Colonic mucosa (tissue), 4 donors: ENCODE data around the gene ACBD3. TPM values are rescaled to one million over a fixed set of nuclear protein-coding genes. Genes with fewer than 3 reads are reported as not detected.

ENCODE experiments used
- DNase-seq: peaks from one replicate; pipeline ENCODE4 v3.0.0-alpha.2; 2020
- H3K27ac ChIP-seq: fragments of 200-600 bp; one replicate; pipeline ENCODE4 v1.8.0; 2021
- H3K27me3 ChIP-seq: fragments of 200-600 bp; one replicate; pipeline ENCODE4 v1.8.0; 2021
- H3K36me3 ChIP-seq: fragments of 200-600 bp; one replicate; pipeline ENCODE4 v1.8.0; 2021
- H3K4me1 ChIP-seq: fragments of 200-600 bp; one replicate; pipeline ENCODE4 v1.8.0; 2021; ENCODE audit warnings: mild to moderate bottlenecking
- H3K4me3 ChIP-seq: fragments of 200-600 bp; one replicate; pipeline ENCODE4 v1.8.0; 2021
- H3K9ac ChIP-seq, 2 donors: one replicate each; pipeline ENCODE4 v1.7.0; 2013; ENCODE audit warnings: control low read depth in 2 of 2, low read depth in 2 of 2, low read length in 2 of 2
- H3K9me3 ChIP-seq: fragments of 200-600 bp; one replicate; pipeline ENCODE4 v1.8.0; 2021
- CTCF ChIP-seq: fragments of 200-600 bp; IDR thresholded peaks from one replicate; pipeline ENCODE4 v1.8.0; 2022; ENCODE audit warnings: antibody characterized with exemption, mild to moderate bottlenecking
- intact Hi-C: fragments of 100-400 bp; cut with DNase I; formaldehyde crosslinking; loops from one replicate; pipeline ENCODE4 v1.14.1; 2022
- total RNA-seq, 2 donors: library from RNA; stranded (reverse); fragmentation: NEBNext Ultra II Directional in 1 of 2; extraction: Animal tissue kit (Norgen Biotek cat#: 25700) in 1 of 2; gene quantifications; one replicate each; pipeline ENCODE4 v1.2.1, GENCODE V29; 2021
- donor health status: healthy.
- donor health status: DM: no; HTN: no; CAD: no.
- donor health status: DM: no; HTN: no; CAD: no.

The ACBD3 gene
- total RNA-seq, 2 donors from 2014 or later: 46.6 to 61.6 TPM

GRCh38 chr1:226185141-226186036 is 1.2 kb downstream of the ACBD3 start:
- peak overlapping the region; percentile 95 for H3K27ac ChIP-seq
- H3K9ac ChIP-seq: peak overlapping the region; percentile 92 to 97
- TF ChIP-seq CTCF: no peak
- no peaks in the 10 kb centered on the region for H3K9me3 ChIP-seq
- no peaks in the 10 kb centered on the region for H3K27me3 ChIP-seq
- H3K4me3 ChIP-seq: peak overlapping the region; percentile 84
- no peaks in the 10 kb centered on the region for H3K4me1 ChIP-seq
- no peaks in the 10 kb centered on the region for H3K36me3 ChIP-seq
- no peak for DNase-seq
- intact Hi-C loops: loop anchor here (5.0 kb wide), 1 partner anchor 118 kb away; no protein-coding TSS in a partner anchor

- DNase-seq: peak; percentile 54
- Histone ChIP-seq H3K4me3 (no peak overlapping the region), H3K27me3 (no peaks in the 10 kb centered on the region), H3K36me3 (no peaks in the 10 kb centered on the region), H3K9ac (no peak overlapping the region), H3K9me3 (no peaks in the 10 kb centered on the region), H3K4me1 (no peaks in the 10 kb centered on the region), H3K27ac (no peak overlapping the region)
- intact Hi-C loops: no loop called here
- TF ChIP-seq CTCF: no peak
Measured at GRCh38 chr1:226181996-226182714, 4.4 kb downstream of the ACBD3 start.

GRCh38 chr1:226176870-226177269 is 9.7 kb downstream of the ACBD3 start:
- intact Hi-C loops: no loop called here
- H3K27me3 ChIP-seq: no peaks in the 10 kb centered on the region
- H3K27ac ChIP-seq: no peak overlapping the region
- DNase-seq: no peak
- no peaks in the 10 kb centered on the region for H3K4me1 ChIP-seq
- H3K9me3 ChIP-seq: no peaks in the 10 kb centered on the region
- H3K9ac ChIP-seq: no peak overlapping the region
- TF ChIP-seq CTCF: no peak
- H3K4me3 ChIP-seq: no peak overlapping the region
- H3K36me3 ChIP-seq: no peaks in the 10 kb centered on the region

GRCh38 chr1:226172589-226172988 is 14.0 kb downstream of the ACBD3 start:
- no peaks in the 10 kb centered on the region for H3K9me3 ChIP-seq
- intact Hi-C loops: no loop called here
- no peak overlapping the region for H3K4me3 ChIP-seq
- no peak overlapping the region for H3K9ac ChIP-seq
- no peaks in the 10 kb centered on the region for H3K4me1 ChIP-seq
- H3K27ac ChIP-seq: no peak overlapping the region
- no peaks in the 10 kb centered on the region for H3K27me3 ChIP-seq
- no peak for TF ChIP-seq CTCF
- DNase-seq: no peak
- H3K36me3 ChIP-seq: no peaks in the 10 kb centered on the region

- no peak for TF ChIP-seq CTCF
- H3K4me1 ChIP-seq: no peaks in the 10 kb centered on the region
- H3K9me3 ChIP-seq: no peaks in the 10 kb centered on the region
- no peaks in the 10 kb centered on the region for H3K27me3 ChIP-seq
- no peak for DNase-seq
- no peaks in the 10 kb centered on the region for H3K36me3 ChIP-seq
- H3K4me3 ChIP-seq: no peak overlapping the region
- H3K9ac ChIP-seq: no peak overlapping the region
- H3K27ac ChIP-seq: no peak overlapping the region
- intact Hi-C loops: no loop called here
Measured at GRCh38 chr1:226166341-226166740, 20.2 kb downstream of the ACBD3 start.
